Posterior vena cava (tissue), 2 donors: ENCODE data around the gene WBP11. TPM values are rescaled to one million over a fixed set of nuclear protein-coding genes. Genes with fewer than 3 reads are reported as not detected.
A peak's percentile ranks its signal among the peaks of the same experiment; 100 is the strongest.
"Not testable (repeated sequence)": the region's sequence is repeated elsewhere in the genome, so short reads cannot be mapped to it uniquely, and the experiment has no call there.

Experiments
- DNase-seq: peaks from one replicate; pipeline ENCODE4 v3.0.0-alpha.2; 2020; ENCODE audit warnings: low spot score
- intact Hi-C, 2 donors: fragments of 100-400 bp; cut with DNase I; formaldehyde crosslinking; loops; one replicate each; pipeline versions ENCODE4 v1.14.1 to v1.14.2; 2022 to 2023
- total RNA-seq, 2 donors: library from RNA; stranded (reverse); fragmentation: NEBNext Ultra II Directional; extraction: Animal tissue kit (Norgen Biotek cat#: 25700); gene quantifications; one replicate each; pipeline ENCODE4 v1.2.1, GENCODE V29; 2021
- donor health status: DM: yes; HTN: yes; CAD: no.
- donor health status: DM: yes; HTN: yes; CAD: no.

Gene WBP11
- total RNA-seq, 2 donors from 2014 or later: 37.2 to 39.2 TPM

DNA sequence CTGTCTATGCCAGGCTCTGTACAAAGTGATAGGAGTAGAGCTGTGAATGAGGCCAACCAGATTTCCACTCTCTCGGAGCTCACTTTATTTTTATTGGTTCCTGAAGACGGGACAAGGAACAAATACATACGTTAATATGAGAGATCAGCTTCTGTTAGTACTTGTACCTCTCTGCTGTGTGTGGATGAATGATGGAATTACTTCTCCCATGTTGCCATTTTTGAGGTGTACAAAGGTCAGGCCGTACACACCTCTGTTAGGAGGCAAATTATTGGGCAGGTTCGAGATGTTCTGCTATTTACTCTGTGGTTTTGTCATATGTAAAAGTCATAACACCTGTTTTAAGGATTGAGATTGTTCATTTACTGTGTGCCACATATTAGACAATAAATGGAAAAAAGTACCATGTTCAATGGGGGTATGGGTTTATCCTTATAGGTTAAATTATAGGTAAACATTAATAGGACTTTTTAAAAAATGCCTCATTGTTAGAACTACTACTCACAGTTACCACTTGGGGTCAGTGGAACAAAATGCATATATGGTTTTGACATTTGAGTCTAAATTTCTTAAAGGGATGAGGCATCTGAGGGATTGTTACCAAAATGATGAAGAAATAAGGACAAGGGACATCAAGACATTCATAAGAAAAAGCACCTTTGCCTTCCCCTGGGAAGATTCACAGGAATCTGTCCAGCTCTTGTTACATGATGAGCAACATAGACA, 26.9 kb downstream of the WBP11 start:
- intact Hi-C loops: no loop called here
- DNase-seq: no peak

GRCh38 chr12:14775636-14775980, 27.7 kb downstream of the WBP11 start:
- no peak for DNase-seq
- intact Hi-C loops: no loop called here

- peak; percentile 84 for DNase-seq
- intact Hi-C loops: no loop called here
These were observed 28.2 kb downstream of the WBP11 start for GRCh38 chr12:14774906-14775635.

DNA sequence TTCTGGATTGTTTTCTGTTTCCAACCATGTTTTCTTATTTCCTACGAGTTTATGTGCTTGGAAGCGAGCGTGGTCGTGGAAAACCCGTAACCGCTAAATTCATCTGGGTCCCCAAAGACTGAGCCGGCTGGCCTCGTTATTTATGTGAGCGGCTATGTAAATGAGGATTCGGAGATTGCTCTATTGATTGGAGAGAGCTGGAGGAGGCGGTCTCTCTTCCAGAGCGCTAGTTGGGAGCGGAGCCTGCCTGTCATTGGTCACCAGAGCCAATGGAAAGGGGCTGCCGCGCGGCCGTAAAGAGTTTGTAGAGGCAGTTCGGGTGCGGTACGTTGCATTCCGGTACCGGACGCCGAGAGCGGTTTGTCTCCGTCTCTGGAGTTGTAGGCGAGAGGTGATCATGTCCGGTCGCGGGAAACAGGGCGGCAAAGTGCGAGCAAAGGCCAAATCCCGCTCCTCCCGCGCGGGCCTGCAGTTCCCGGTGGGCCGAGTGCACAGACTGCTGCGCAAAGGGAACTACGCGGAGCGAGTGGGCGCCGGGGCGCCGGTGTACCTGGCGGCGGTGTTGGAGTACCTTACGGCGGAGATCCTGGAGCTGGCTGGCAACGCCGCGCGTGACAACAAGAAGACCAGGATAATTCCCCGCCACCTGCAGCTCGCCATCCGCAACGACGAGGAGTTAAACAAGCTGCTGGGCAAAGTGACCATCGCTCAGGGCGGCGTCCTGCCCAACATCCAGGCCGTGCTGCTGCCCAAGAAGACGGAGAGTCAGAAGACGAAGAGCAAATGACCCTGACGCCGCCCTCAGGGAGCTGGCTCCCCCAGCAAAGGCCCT, 29.0 kb downstream of the WBP11 start:
- DNase-seq: peak; percentile 99
- intact Hi-C loops: no loop called here

GRCh38 chr12:14773685-14774073, 29.6 kb downstream of the WBP11 start:
- DNase-seq: no peak
- intact Hi-C loops: no loop called here

GRCh38 chr12:14772946-14773345, 30.3 kb downstream of the WBP11 start:
- intact Hi-C loops: no loop called here
- no peak for DNase-seq

DNA sequence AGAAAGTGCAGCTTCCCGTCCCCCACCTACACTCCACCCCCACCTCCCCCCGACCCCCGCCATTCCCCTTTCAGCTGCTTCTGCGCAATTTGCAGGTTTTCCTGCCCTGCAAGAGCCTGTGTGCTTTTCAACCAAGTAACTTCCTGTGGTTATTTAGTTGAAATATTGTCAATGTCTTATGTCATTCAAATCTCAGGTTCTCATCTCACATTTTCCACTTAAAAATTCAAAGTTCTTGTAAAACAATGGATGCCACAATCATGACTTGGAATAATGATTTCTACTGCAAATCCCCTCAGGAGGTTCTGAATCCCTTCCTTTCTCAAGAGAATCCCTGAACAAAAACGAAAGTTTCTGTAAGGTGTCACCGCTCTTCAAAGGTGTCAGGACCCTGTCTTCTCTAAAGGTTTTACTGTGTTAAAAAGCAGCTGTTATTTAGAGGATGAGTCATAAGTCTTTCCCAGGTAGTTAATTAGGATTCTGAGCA, 31.6 kb downstream of the WBP11 start:
- DNase-seq: no peak
- intact Hi-C loops: no loop called here

DNA sequence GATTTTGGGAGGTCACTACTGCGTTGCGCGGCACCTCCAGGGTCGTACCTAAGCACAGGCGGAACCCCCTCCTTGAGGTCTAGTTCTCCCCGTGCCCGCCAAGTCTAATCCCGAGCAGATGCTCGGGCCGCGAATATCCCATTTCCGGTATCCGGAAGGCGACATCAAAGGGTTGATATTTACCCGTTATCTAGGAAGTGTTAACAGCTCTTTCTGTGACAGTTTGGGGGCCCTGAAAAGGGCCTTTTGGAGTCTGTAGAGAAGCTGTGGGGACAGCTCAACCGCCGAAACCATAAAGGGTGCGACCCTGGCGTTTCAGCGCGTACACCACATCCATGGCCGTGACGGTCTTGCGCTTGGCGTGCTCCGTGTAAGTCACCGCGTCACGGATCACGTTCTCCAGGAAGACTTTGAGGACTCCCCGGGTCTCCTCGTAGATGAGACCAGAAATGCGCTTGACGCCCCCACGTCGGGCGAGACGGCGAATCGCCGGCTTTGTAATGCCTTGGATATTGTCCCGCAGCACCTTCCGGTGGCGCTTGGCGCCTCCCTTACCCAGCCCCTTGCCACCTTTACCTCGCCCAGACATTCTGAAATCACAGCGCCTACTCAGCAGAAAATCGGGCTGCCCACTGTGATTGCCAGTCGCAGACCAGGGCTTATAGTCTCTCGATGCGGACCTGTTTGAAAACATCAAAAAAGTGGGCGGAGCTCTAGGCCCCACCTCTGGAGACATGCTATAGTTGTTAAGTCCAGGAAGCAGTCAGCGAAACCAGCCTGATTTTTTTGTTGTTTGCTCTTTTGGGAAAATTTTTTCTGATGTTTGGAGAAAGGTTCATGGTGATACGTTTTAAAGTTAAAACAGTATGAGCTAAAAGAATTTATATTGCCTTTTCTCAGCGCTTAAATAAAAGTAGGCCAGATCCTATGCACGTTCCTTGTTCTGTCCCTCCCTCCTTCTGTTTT, 32.5 kb downstream of the WBP11 start:
- peak; percentile 95 for DNase-seq
- intact Hi-C loops: no loop called here

GRCh38 chr12:14769969-14770495, 33.2 kb downstream of the WBP11 start:
- intact Hi-C loops: no loop called here
- DNase-seq: peak; percentile 93

DNA sequence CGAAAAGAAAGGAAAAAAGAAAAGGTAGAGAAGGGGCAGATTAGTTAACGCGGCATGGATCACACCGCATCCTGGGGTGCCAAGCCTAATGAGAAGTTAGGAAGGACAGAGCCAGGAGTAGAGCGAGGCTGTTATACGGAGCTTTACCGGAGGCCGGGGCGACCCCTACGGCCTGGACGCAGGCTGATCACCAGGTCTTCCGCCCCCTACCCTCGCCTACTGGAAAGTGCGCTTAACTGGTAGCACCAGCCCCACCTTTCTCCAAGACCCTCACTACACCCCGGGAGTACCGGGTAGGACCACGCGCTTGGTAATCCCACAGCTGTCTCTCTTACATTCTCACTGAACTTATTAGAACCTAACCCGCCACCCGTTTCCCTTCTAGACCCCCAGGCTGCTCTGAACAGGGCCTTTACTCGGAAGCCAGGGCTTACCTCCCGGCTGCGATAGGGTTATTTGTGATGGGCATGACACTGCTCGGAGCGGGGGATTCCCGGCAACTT, 33.8 kb downstream of the WBP11 start:
- no peak for DNase-seq
- intact Hi-C loops: no loop called here

GRCh38 chr12:14768823-14769405, 34.4 kb downstream of the WBP11 start:
- DNase-seq: no peak

GRCh38 chr12:14767617-14768016, 35.7 kb downstream of the WBP11 start:
- intact Hi-C loops: no loop called here
- DNase-seq: no peak

More at GRCh38 chr12:14768823-14769405, 34.4 kb downstream of the WBP11 start:
- intact Hi-C loops: no loop called here

DNA sequence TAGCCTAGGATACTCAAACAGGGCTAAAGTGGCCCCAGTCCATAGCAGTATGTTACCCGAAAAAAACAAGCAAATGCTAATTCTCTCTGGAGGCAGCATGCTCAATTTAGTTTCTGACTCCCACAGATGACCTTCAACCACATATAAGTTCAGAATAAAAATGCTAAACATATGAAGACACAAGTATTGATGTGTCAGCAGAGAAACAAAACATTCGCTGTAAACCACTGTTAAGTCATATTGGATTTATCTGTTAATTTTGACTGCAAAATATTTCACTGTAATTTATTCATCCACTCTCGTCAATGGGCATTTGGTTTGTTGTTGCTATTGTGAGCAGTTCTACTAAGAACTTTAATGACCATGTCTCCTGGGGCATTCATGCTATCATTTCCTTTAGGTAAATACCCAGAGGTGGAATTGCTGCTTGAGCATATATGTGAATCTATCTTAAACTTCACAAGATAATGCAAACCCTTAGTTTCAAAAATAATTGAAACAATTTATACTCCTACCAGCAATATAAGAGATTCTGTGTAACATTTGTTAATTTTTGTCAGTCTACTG, 36.5 kb downstream of the WBP11 start:
- no peak for DNase-seq
- intact Hi-C loops: no loop called here

- intact Hi-C loops, DNase-seq: not testable (repeated sequence)
These were observed 37.3 kb downstream of the WBP11 start for GRCh38 chr12:14766020-14766419.

GRCh38 chr12:14765398-14765797, 37.9 kb downstream of the WBP11 start:
- no peak for DNase-seq
- intact Hi-C loops: no loop called here

- intact Hi-C loops, DNase-seq: not testable (repeated sequence)
These were observed 43.5 kb downstream of the WBP11 start for GRCh38 chr12:14759711-14760280.

GRCh38 chr12:14756334-14757143, 46.7 kb downstream of the WBP11 start:
- intact Hi-C loops: no loop called here
- DNase-seq: no peak
